HCT116 (cell line): Measurements from ENCODE around the gene UPK3B.
"Not testable (repeated sequence)": the region's sequence is repeated elsewhere in the genome, so short reads cannot be mapped to it uniquely, and the experiment has no call there.

Experiments used
- EZH2 ChIP-seq: fragments of 200-600 bp; sonication (generic); IDR thresholded peaks from 2 replicates; pipeline ENCODE4 v1.6.1; 2017; ENCODE audit warnings: antibody characterized with exemption, mixed run types
- POLR2A ChIP-seq: IDR thresholded peaks from 2 replicates; pipeline ENCODE4 v1.7.0; 2011; ENCODE audit warnings: borderline replicate concordance; ENCODE audit not compliant: insufficient read depth, insufficient read length; ENCODE audit errors: extremely low read depth
- POLR2AphosphoS5 ChIP-seq: IDR thresholded peaks from 2 replicates; pipeline ENCODE4 v1.6.1; 2011; ENCODE audit warnings: mild to moderate bottlenecking, low read depth, low read length, moderate library complexity
- ZFX ChIP-seq: fragments of 450-650 bp; IDR thresholded peaks from 2 replicates; pipeline ENCODE4 v1.6.1; 2017
- TF ChIP-seq, protein P1 (sequence below), 3 experiments: fragments of 200-600 bp in 1 of 3; sonication (generic) in 1 of 3; IDR thresholded peaks in 2 of 3; conservative IDR thresholded peaks in 1 of 3; 2 replicates each; pipeline ENCODE4 v1.5.1; 2012 to 2017; ENCODE audit warnings: low read depth in 2 of 3, low read length in 2 of 3, antibody characterized with exemption in 1 of 3, borderline replicate concordance in 1 of 3, control low read depth in 1 of 3, mild to moderate bottlenecking in 1 of 3, mixed read lengths in 1 of 3, mixed run types in 1 of 3, moderate library complexity in 1 of 3; ENCODE audit not compliant: insufficient read depth in 1 of 3
- TF ChIP-seq, protein P2 (sequence below): IDR thresholded peaks from 2 replicates; pipeline ENCODE4 v1.6.1; 2012; ENCODE audit warnings: low read depth

- TF ChIP-seq, protein P1, sequence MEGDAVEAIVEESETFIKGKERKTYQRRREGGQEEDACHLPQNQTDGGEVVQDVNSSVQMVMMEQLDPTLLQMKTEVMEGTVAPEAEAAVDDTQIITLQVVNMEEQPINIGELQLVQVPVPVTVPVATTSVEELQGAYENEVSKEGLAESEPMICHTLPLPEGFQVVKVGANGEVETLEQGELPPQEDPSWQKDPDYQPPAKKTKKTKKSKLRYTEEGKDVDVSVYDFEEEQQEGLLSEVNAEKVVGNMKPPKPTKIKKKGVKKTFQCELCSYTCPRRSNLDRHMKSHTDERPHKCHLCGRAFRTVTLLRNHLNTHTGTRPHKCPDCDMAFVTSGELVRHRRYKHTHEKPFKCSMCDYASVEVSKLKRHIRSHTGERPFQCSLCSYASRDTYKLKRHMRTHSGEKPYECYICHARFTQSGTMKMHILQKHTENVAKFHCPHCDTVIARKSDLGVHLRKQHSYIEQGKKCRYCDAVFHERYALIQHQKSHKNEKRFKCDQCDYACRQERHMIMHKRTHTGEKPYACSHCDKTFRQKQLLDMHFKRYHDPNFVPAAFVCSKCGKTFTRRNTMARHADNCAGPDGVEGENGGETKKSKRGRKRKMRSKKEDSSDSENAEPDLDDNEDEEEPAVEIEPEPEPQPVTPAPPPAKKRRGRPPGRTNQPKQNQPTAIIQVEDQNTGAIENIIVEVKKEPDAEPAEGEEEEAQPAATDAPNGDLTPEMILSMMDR (IDR thresholded peaks at IDR 0.05 in 2 of 3, conservative IDR thresholded peaks at IDR 0.05 in 1 of 3; ENCODE audit: borderline replicate concordance in 1 of 3, insufficient read depth in 1 of 3, low read depth in 2 of 3, low read length in 2 of 3): not testable (repeated sequence)
- TF ChIP-seq, protein P2, sequence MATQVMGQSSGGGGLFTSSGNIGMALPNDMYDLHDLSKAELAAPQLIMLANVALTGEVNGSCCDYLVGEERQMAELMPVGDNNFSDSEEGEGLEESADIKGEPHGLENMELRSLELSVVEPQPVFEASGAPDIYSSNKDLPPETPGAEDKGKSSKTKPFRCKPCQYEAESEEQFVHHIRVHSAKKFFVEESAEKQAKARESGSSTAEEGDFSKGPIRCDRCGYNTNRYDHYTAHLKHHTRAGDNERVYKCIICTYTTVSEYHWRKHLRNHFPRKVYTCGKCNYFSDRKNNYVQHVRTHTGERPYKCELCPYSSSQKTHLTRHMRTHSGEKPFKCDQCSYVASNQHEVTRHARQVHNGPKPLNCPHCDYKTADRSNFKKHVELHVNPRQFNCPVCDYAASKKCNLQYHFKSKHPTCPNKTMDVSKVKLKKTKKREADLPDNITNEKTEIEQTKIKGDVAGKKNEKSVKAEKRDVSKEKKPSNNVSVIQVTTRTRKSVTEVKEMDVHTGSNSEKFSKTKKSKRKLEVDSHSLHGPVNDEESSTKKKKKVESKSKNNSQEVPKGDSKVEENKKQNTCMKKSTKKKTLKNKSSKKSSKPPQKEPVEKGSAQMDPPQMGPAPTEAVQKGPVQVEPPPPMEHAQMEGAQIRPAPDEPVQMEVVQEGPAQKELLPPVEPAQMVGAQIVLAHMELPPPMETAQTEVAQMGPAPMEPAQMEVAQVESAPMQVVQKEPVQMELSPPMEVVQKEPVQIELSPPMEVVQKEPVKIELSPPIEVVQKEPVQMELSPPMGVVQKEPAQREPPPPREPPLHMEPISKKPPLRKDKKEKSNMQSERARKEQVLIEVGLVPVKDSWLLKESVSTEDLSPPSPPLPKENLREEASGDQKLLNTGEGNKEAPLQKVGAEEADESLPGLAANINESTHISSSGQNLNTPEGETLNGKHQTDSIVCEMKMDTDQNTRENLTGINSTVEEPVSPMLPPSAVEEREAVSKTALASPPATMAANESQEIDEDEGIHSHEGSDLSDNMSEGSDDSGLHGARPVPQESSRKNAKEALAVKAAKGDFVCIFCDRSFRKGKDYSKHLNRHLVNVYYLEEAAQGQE: not testable (repeated sequence)
- TF ChIP-seq POLR2A, POLR2AphosphoS5, ZFX, EZH2: not testable (repeated sequence)
Observed at GRCh38 chr7:76492139-76492538, 18.2 kb upstream of the UPK3B start.
